Cortex of kidney (tissue), 1 donor: ENCODE measurements around the gene ERGIC1.
"Not testable (repeated sequence)": the region's sequence is repeated elsewhere in the genome, so short reads cannot be mapped to it uniquely, and the experiment has no call there.

ENCODE experiments used
- DNase-seq: peaks from one replicate; lab custom pipeline; 2025; lab: John Stamatoyannopoulos, UW

Gene ERGIC1

GRCh38 chr5:172881691-172882370 is 47.8 kb downstream of the ERGIC1 start:
- no peak for DNase-seq

GRCh38 chr5:172883066-172883465 is 49.0 kb downstream of the ERGIC1 start:
- no peak for DNase-seq

DNA sequence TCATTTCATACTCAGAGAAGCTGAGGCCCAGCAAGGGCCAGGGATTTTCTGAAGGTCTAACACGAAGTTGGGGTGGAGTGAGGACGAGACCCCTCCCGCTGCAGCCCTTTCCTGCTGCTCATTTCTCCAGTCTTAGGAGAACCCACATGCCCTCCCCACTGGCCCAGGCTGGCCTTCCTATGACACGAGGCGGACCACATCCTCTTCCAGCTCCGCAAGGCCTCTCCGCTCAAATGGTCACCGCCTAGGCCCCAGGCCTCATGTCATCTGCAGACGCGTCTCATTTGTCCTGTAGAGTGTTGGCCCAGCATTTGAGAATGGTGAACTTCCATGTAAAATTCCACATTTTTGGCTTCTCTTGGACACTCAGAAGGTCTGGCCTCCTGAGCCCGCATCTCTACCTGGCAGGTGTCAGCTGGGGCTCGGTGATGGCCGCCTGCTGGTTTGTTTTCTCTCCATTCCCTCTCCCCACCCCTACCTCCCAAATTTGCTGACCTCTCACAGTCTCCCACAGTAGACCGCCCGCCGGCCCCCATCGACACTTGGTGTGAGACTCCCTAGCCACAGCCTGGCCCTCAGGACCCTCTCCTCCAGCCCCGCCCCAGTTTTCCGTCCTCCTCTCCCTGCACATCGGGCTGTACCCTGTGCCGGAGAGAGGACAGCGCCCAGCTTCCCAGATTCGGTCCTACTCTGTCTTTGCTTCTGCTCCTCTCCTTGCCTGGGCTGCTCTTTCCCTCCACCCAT is 51.7 kb downstream of the ERGIC1 start:
- no peak for DNase-seq

- no peak for DNase-seq
Observed at GRCh38 chr5:172886476-172886875, 52.4 kb downstream of the ERGIC1 start.

DNA sequence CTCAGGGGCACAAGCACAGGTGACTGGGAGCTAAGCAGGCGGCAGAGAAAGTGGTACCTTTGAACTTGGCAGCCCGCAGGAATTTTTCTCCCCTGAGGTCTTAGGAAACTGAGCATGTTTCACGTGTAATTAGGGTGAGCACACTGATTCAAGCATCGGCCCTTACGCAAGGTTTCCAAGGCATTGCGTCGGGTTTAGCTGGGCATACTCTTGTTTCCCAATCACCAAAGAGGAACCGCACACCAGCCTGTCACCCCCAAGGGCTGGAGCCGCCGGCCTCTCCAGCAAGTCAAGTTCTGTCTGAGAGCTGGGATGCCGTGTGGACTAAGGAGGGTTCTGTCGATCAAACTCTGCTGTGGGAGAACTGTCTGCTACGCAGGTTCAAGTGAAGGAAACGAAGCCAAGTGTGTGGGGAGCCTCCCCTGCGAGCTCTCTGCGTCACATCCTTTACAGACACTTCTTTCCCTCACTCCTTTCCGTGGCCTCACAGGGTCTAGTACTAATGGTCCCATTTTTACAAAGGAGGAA is 53.0 kb downstream of the ERGIC1 start:
- DNase-seq, result no peak

DNA sequence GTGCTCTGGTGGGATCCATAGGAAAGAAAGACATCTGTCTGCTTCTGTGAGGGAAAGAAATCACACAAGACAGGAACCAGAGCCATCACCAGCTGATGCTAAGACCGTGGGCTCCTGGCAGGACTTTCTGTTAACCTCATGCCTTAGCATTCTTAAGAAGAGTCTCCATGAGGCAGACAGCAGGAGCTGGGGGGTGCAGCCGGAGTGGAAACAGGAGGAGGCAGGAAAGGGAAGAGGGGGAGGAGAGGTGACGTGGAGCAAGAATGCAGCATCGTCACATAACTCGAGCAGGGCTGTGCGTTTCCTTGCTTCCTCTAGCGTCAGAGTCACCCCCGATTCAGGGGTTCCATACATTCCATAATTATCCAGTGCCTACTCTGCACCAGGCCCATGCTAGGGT is 53.6 kb downstream of the ERGIC1 start:
- DNase-seq, result no peak

DNA sequence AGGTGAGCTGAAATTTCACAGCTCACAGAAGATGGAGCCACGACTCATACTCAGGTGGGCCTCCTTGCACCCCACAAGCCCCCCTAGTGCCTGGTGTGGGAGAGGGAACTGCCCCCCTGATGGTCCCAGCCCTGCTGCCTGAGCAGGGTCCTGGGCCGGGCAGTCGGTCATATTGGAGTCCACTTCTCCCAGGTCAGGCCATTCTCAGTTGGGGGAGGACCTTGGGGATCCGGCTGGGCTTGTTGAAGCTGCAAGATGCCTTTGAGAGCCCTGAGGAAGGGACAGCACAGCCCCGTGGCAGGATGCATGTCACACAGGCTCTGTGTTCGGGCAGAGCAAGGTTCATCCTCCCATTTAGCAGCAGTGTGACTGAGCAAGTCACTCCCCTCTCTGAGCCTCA is 56.6 kb downstream of the ERGIC1 start:
- no peak for DNase-seq

GRCh38 chr5:172891716-172892421 is 57.8 kb downstream of the ERGIC1 start:
- DNase-seq, result no peak

- DNase-seq, result no peak
Observed at GRCh38 chr5:172892713-172893112, 58.7 kb downstream of the ERGIC1 start.

DNA sequence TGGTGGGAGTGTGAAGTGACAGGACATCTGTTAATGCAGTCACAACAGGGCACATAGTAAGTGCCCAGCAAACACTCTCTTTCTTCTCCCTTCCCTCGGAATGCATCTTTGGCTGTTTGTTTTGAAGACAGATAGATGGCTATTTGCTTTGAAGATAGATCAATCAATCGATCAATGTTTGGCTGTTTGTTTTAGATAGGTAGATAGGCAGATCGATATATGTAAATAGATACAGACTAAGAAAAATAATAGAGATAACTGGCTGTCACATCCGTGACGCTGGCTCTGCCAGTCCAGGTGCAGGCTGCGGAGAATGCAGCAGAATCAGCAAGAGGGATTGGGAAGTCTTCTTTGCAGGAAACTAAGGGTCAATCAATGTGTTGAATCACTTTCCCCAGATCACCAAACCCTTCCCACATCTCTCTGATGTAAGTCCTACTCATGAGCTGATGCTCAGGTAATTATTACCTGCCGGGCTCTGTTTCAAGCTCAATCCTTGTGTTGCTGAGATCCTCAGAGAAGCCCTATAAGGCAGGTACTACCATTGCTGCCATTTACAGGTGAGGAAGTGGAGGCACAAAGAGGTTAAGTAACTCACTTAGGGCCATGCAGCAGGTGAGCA is 60.8 kb downstream of the ERGIC1 start:
- no peak for DNase-seq

GRCh38 chr5:172895549-172895948 is 61.5 kb downstream of the ERGIC1 start:
- no peak for DNase-seq

GRCh38 chr5:172896465-172896864 is 62.4 kb downstream of the ERGIC1 start:
- DNase-seq, result no peak

DNA sequence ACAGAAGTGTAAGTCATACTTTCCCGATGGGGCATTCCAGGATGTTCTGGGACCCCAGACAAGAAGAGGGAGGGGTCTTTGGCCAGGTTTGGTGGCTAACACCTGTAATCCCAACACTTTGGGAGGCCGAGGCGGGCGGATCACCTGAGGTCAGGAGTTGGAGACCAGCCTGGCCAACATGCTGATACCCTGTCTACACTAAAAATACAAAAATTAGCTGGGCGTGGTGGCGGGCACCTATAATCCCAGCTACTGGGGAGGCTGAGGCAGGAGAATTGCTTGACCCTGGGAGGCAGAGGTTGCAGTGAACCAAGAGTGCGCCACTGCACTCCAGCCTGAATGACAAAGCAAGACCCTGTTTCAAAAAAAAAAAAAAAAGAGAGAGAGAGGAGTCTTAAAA is 63.0 kb downstream of the ERGIC1 start:
- not testable (repeated sequence) for DNase-seq

DNA sequence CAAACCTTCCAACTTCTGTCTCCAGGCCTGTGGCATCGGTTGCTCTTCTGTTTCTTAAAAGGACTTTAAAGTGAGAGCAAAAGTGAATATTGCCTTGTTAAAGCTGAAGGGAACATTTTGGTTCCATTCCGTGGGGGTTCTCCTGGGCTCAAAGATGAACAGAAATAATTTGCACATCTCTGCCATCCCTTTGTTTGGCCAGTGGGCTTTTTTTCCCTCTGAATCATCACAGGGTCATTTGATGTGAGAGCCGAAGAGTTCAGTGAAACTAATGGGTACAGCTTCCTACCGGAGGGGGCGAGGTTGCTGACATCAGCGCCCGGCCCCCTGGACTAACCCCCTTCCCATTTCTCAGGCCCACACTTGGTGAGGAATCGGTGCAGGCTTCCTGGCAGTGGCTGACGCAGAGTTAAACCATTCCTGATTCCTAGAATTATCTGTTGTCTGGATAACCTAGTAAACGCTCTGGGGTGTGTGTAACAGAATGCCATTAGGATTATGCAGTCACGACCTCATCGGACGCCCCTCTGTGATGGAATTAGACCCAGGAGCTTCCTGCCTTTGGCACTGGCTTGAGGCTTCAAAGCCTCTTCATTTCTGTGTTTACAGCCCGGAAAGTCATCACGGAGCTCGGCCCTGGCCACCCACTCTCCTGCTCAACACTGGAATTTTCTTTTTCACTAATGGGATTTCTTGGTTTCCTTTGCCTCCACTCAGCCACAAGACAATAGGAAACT is 63.6 kb downstream of the ERGIC1 start:
- no peak for DNase-seq

DNA sequence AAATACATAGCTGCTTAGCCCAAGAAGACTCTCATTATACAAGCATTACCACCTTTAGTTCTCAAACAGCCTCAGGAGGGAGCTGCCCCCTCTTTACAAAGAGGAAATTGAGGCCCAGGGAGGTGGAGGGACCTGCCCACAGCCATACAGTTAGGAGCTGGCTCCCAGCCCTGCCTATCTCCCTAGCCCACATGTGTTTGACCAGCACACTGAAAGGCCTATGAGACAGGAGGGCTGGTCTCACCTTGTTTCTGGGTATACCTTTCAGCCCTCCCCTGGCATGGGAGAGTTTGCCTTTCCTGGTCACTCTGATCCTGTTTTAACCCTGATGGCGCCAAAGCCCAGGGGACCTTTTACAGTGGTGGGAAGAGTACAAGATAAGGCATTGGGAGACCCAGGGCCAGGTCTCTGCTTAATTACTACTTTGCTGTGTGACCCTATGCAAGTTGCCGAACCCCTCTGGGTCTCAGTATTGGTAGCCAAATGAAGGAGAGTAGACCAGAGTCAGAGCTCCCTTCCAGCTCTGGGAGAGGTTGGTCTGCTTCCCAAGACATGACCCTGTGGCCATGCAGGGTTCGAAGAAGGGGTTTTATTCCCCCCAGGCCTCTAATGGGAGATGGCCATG is 64.3 kb downstream of the ERGIC1 start:
- DNase-seq, result no peak

DNA sequence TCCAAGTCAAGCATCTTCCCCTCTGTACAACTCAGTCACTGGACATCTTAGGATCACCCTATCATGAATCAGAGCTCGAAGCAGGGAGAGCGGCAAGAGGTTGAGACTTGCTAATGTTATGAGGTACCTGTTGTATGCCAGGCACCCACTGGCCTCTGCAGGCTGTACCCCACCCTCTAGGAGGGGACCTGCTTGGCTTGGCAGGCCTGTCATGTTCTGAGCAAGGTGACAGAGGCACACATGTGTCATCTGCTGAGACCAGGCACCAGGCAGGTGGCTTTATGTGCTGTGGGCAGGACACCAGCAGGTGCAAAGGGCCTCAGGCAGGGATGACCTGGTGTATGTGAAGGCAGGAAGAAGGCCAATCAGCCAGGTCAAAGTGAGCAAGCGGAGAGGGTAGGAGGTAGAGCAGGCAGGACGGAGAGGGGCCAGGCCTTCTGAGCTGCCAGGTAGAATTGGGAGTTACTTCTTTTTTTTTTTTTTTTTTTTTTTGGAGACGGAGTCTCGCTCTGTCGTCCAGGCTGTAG is 64.9 kb downstream of the ERGIC1 start:
- DNase-seq, result no peak

DNA sequence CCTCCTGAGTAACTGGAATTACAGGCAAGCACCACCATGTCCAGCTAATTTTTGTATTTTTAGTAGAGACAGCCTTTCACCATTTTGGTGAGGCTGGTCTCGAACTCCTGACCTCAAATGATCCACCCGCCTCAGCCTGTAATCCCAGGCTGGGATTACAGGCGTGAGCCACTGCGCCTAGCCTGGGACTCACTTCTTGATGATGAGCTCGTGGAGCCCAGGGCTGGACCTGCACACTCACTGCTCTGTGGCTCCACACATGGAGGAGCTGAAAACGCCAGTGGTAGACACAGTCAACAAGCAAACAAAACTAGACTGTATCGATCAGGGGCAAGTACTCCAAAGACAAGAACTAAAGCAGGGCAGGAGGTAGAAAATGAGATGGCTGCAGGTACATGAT is 65.4 kb downstream of the ERGIC1 start:
- DNase-seq, result no peak

DNA sequence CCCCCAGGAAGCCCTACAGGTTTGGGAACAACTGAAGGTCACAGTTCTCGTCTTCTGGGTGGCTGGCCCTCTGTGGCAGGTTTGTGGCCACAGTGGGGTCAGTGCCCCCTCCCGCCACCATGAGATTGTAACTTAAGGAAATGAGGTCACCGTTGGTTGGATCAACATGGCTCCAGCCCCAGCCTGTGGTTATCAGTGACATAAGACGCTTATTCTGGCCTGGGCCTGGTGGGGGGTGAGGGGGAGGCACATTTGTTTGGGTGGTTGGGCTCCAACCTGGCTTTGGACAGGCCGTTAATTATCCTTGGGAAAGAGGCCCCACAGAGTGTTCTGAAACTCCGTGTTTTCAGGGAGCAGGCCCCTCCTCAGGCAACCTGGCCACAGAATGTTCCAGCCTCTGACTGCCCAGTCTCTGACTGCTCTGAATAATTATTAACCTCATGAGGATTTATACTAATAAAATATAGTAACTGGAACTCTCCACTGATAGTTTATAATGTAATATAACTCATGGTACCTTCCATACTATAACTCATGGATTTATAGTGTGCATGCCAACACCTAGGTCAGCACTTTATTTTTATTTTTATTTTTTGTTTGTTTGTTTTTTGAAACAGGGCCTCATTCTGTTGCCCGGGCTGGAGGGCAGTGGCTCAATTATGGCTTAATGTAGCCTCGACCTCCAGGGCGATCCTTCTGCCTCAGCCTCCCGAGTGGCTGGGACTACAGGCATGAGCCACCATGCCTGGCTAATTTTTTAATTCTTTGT is 67.1 kb downstream of the ERGIC1 start:
- no peak for DNase-seq

- DNase-seq, result no peak
Observed at GRCh38 chr5:172901788-172902496, 67.9 kb downstream of the ERGIC1 start.
